SK-N-SH treated with all-trans-retinoic acid at 6 μM for 48 hours (cell line): ENCODE results near the gene ASB2.

Source experiments
- ARNTL ChIP-seq: fragments of 450-650 bp; formaldehyde crosslinking; IDR thresholded peaks from 2 replicates; pipeline ENCODE4 v1.5.0; 2020; ENCODE audit warnings: low read depth, mild to moderate bottlenecking, moderate library complexity, borderline replicate concordance
- BACH2 ChIP-seq: fragments of 250-450 bp; sonication (Bioruptor Pico); IDR thresholded peaks from 2 replicates; pipeline ENCODE4 v1.9.0; 2021; ENCODE audit warnings: mild to moderate bottlenecking, borderline replicate concordance
- CREB5 ChIP-seq: fragments of 250-450 bp; sonication (Bioruptor Pico); IDR thresholded peaks from 2 replicates; pipeline ENCODE4 v1.5.1; 2020; ENCODE audit warnings: low read depth, mild to moderate bottlenecking, moderate library complexity
- GLIS3 ChIP-seq: fragments of 250-450 bp; sonication (Bioruptor Pico); IDR thresholded peaks from 2 replicates; pipeline ENCODE4 v1.5.0; 2020; ENCODE audit warnings: mild to moderate bottlenecking, moderate library complexity
- ISL1 ChIP-seq: fragments of 250-450 bp; sonication (Bioruptor Pico); IDR thresholded peaks from 2 replicates; pipeline ENCODE4 v2.1.2; 2022; ENCODE audit warnings: mild to moderate bottlenecking, moderate library complexity
- OSR1 ChIP-seq: fragments of 250-450 bp; sonication (Bioruptor Pico); IDR thresholded peaks from 2 replicates; pipeline ENCODE4 v1.8.0; 2022; ENCODE audit warnings: moderate library complexity, mild to moderate bottlenecking, inconsistent platforms
- PATZ1 ChIP-seq: fragments of 250-450 bp; sonication (Bioruptor Pico); IDR thresholded peaks from 2 replicates; pipeline ENCODE4 v1.8.0; 2020; ENCODE audit warnings: mild to moderate bottlenecking, moderate library complexity, borderline replicate concordance
- PPARA ChIP-seq: fragments of 250-450 bp; sonication (Bioruptor Pico); IDR thresholded peaks from 2 replicates; pipeline ENCODE4 v1.5.0; 2020; ENCODE audit warnings: mild to moderate bottlenecking, borderline replicate concordance
- TOX ChIP-seq: fragments of 250-450 bp; sonication (Bioruptor Pico); IDR thresholded peaks from 2 replicates; pipeline ENCODE4 v1.8.0; 2021; ENCODE audit warnings: mild to moderate bottlenecking, moderate library complexity, borderline replicate concordance
- ZC3H10 ChIP-seq: fragments of 250-450 bp; sonication (Bioruptor Pico); IDR thresholded peaks from 2 replicates; pipeline ENCODE4 v1.5.1; 2021; ENCODE audit warnings: mild to moderate bottlenecking, moderate library complexity
- ZFP30 ChIP-seq: fragments of 450-650 bp; formaldehyde crosslinking; IDR thresholded peaks from 2 replicates; pipeline ENCODE4 v1.5.0; 2022; ENCODE audit warnings: mild to moderate bottlenecking, moderate library complexity
- ZNF565 ChIP-seq: fragments of 450-650 bp; formaldehyde crosslinking; conservative IDR thresholded peaks from 2 replicates; pipeline ENCODE4 v1.5.0; 2020; ENCODE audit warnings: low read depth, mild to moderate bottlenecking, moderate library complexity
- ZNF8 ChIP-seq: fragments of 450-650 bp; formaldehyde crosslinking; IDR thresholded peaks from 2 replicates; pipeline ENCODE4 v1.5.0; 2020; ENCODE audit warnings: mild to moderate bottlenecking, moderate library complexity

- TF ChIP-seq ZNF565 (CRISPR knock-in tag) (no peak), GLIS3 (no peak), PATZ1 (no peak), ZNF8 (CRISPR knock-in tag) (no peak), BACH2 (CRISPR knock-in tag) (no peak), ZFP30 (CRISPR knock-in tag) (no peak), CREB5 (CRISPR knock-in tag) (no peak), ARNTL (CRISPR knock-in tag) (no peak), TOX (CRISPR knock-in tag) (no peak), ISL1 (CRISPR knock-in tag) (no peak), ZC3H10 (CRISPR knock-in tag) (no peak), OSR1 (CRISPR knock-in tag) (no peak), PPARA (CRISPR knock-in tag) (no peak)
These were observed 4.3 kb upstream of the ASB2 start for GRCh38 chr14:93980456-93981201.
